Measurements from ENCODE around the gene ARMH2. TPM values are rescaled to one million over a fixed set of nuclear protein-coding genes. Genes with fewer than 3 reads are reported as not detected.

ARMH2 gene
- total RNA-seq, 1 experiment from 2014 or later: not detected

GRCh38 chr6:24844061-24844460, 45.3 kb upstream of the ARMH2 start:
- no TSS peak for BruUV-seq (replicated peaks)
- no peak overlapping the region for H3K27ac ChIP-seq (ENCODE audit: low read depth, low read length)
- CTCF ChIA-PET: no interaction called here
- H4K20me1 ChIP-seq (ENCODE audit: insufficient read depth): no peaks in the 10 kb centered on the region
- H3K9me3 ChIP-seq (ENCODE audit: control insufficient read depth in 1 of 2, insufficient read depth in 1 of 2, low read depth in 1 of 2, low read length in 2 of 2): no peaks in the 10 kb centered on the region
- no peaks in the 10 kb centered on the region for H3K9me2 ChIP-seq (ENCODE audit: insufficient read depth)
- H3K9ac ChIP-seq (ENCODE audit: low read length): no peak overlapping the region
- TF ChIP-seq CEBPB (IDR thresholded peaks at IDR 0.05; ENCODE audit: low read depth): no peak
- no peak for TF ChIP-seq ZBTB33 (IDR thresholded peaks at IDR 0.05; ENCODE audit: extremely low read depth, insufficient replicate concordance, low read length)
- TF ChIP-seq TCF7L2 (IDR thresholded peaks at IDR 0.05; ENCODE audit: borderline replicate concordance, extremely low read depth, insufficient read depth, insufficient read length): no peak
- TF ChIP-seq FOSL1 (IDR thresholded peaks at IDR 0.05; ENCODE audit: low read depth): no peak
- H3K4me3 ChIP-seq (replicated peaks in 1 of 2; ENCODE audit: low read depth in 1 of 2, low read length in 2 of 2): no peak overlapping the region
- RAD21 ChIA-PET (ENCODE audit: low non-redundant PET in 1 of 2, low total read pairs in 2 of 2, uncharacterized antibody in 2 of 2, unreplicated experiment in 2 of 2): no interaction called here
- no peaks in the 10 kb centered on the region for H3K36me3 ChIP-seq (ENCODE audit: control insufficient read depth in 1 of 2, insufficient read depth in 2 of 2, low read length in 2 of 2)
- intact Hi-C loops (cut with micrococcal nuclease): no loop called here
- H3K27me3 ChIP-seq (ENCODE audit: insufficient read depth, low read length): 0 out of 2 replicates have a peak, but pooled peaks cover 5% of the 10 kb centered on the region
- no peak overlapping the region for H3K4me2 ChIP-seq (ENCODE audit: low read length)
- ATAC-seq (no peak), DNase-seq (ENCODE audit: low read depth, low spot score) (no peak)
- H3K79me2 ChIP-seq (ENCODE audit: insufficient read depth, low read length): no peaks in the 10 kb centered on the region
- no peaks in the 10 kb centered on the region for H3K4me1 ChIP-seq (ENCODE audit: control insufficient read depth in 1 of 2, insufficient read depth in 2 of 2, low read length in 2 of 2)
- POLR2A ChIA-PET: no interaction called here
- no peak overlapping the region for H2AFZ ChIP-seq (ENCODE audit: low read depth, low read length, poor library complexity, severe bottlenecking)

GRCh38 chr6:24840187-24840586, 41.5 kb upstream of the ARMH2 start:
- Histone ChIP-seq H4K20me1 (ENCODE audit: insufficient read depth) (no peaks in the 10 kb centered on the region), H3K9me2 (ENCODE audit: insufficient read depth) (no peaks in the 10 kb centered on the region), H3K9ac (ENCODE audit: low read length) (no peak overlapping the region), H3K79me2 (ENCODE audit: insufficient read depth, low read length) (no peaks in the 10 kb centered on the region), H3K4me3 (replicated peaks in 1 of 2; ENCODE audit: low read depth in 1 of 2, low read length in 2 of 2) (no peak overlapping the region), H3K4me2 (ENCODE audit: low read length) (no peak overlapping the region), H3K4me1 (ENCODE audit: control insufficient read depth in 1 of 2, insufficient read depth in 2 of 2, low read length in 2 of 2) (no peaks in the 10 kb centered on the region), H2AFZ (ENCODE audit: low read depth, low read length, poor library complexity, severe bottlenecking) (no peak overlapping the region), H3K27ac (ENCODE audit: low read depth, low read length) (no peak overlapping the region), H3K9me3 (ENCODE audit: control insufficient read depth in 1 of 2, insufficient read depth in 1 of 2, low read depth in 1 of 2, low read length in 2 of 2) (no peaks in the 10 kb centered on the region), H3K36me3 (ENCODE audit: control insufficient read depth in 1 of 2, insufficient read depth in 2 of 2, low read length in 2 of 2) (no peaks in the 10 kb centered on the region), H3K27me3 (ENCODE audit: insufficient read depth, low read length) (0 out of 2 replicates have a peak, but pooled peaks cover 5% of the 10 kb centered on the region)
- CTCF ChIA-PET: no interaction called here
- RAD21 ChIA-PET (ENCODE audit: low non-redundant PET in 1 of 2, low total read pairs in 2 of 2, uncharacterized antibody in 2 of 2, unreplicated experiment in 2 of 2): no interaction called here
- POLR2A ChIA-PET: no interaction called here
- intact Hi-C loops (cut with micrococcal nuclease): no loop called here
- no peak for ATAC-seq
- BruUV-seq (replicated peaks): no TSS peak
- DNase-seq (ENCODE audit: low read depth, low spot score): no peak
- TF ChIP-seq ZNF274 (IDR thresholded peaks at IDR 0.05; ENCODE audit: low read depth, low read length) (no peak), POLR2AphosphoS5 (IDR thresholded peaks at IDR 0.05; ENCODE audit: low read depth, low read length) (no peak), ELF1 (IDR thresholded peaks at IDR 0.05; ENCODE audit: borderline replicate concordance, low read depth) (no peak), JUND (IDR thresholded peaks at IDR 0.05) (no peak), ZBTB33 (IDR thresholded peaks at IDR 0.05; ENCODE audit: extremely low read depth, insufficient replicate concordance, low read length) (no peak), EZH2 (IDR thresholded peaks at IDR 0.05) (no peak), FOSL1 (IDR thresholded peaks at IDR 0.05; ENCODE audit: low read depth) (no peak), SRF (IDR thresholded peaks at IDR 0.05; ENCODE audit: low read depth) (no peak), RAD21 (IDR thresholded peaks at IDR 0.05; ENCODE audit: low read depth) (no peak), SIN3A (IDR thresholded peaks at IDR 0.05; ENCODE audit: low read depth) (no peak), SP1 (IDR thresholded peaks at IDR 0.05; ENCODE audit: low read depth) (no peak), TCF7L2 (IDR thresholded peaks at IDR 0.05; ENCODE audit: borderline replicate concordance, extremely low read depth, insufficient read depth, insufficient read length) (no peak), CTCF (IDR thresholded peaks at IDR 0.05 in 2 of 3, conservative IDR thresholded peaks at IDR 0.05 in 1 of 3; ENCODE audit: borderline replicate concordance in 1 of 3, insufficient read depth in 1 of 3, low read depth in 2 of 3, low read length in 2 of 3) (no peak), EZH2phosphoT487 (IDR thresholded peaks at IDR 0.05; ENCODE audit: borderline replicate concordance) (no peak), CEBPB (IDR thresholded peaks at IDR 0.05; ENCODE audit: low read depth) (no peak)

Data from HCT116 (cell line).